HCT116 (cell line): ENCODE data around the gene RREB1. TPM values are rescaled to one million over a fixed set of nuclear protein-coding genes. Genes with fewer than 3 reads are reported as not detected.

Experiments
- ATAC-seq: fragments of 200-7000 bp; cut with Tn5 transposase; 2 replicates; pipeline ENCODE4 v1.9.1; 2020; ENCODE audit warnings: mild to moderate bottlenecking, moderate library complexity
- BruUV-seq: library from RNA; stranded (reverse); fragments of 400-500 nt; replicated peaks from 2 replicates; lab custom pipeline; 2021; lab: Mats Ljungman, UMichigan
- CTCF ChIA-PET: fragments of 300-600 bp; sonication (Branson Sonifier 250); formaldehyde crosslinking; loops from one replicate; lab custom pipeline; 2021; ENCODE audit warnings: antibody characterized with exemption; lab: Charles Lee
- POLR2A ChIA-PET: fragments of 300-600, 350-600 bp; sonication (Branson Sonifier 250); formaldehyde crosslinking; loops from one replicate; lab custom pipeline; 2021; ENCODE audit warnings: antibody characterized with exemption; lab: Charles Lee
- RAD21 ChIA-PET, 2 experiments: fragments of 300-600 bp; sonication (Branson Sonifier 250); formaldehyde crosslinking; loops; one replicate each; lab custom pipeline; 2023; ENCODE audit warnings: low total read pairs in 2 of 2; ENCODE audit not compliant: uncharacterized antibody in 2 of 2, unreplicated experiment in 2 of 2, low non-redundant PET in 1 of 2; lab: Charles Lee
- DNase-seq: peaks from one replicate; pipeline ENCODE4 v3.0.0-alpha.2; 2010; ENCODE audit warnings: low read depth, low spot score
- H2AFZ ChIP-seq: fragments of 200-600 bp; shearing (Covaris generic), sonication (generic); 2 replicates; pipeline ENCODE4 v1.6.1; 2017; ENCODE audit warnings: low read depth, mixed run types, mixed read lengths, antibody characterized with exemption, low read length; ENCODE audit not compliant: poor library complexity, severe bottlenecking
- H3K27ac ChIP-seq: 2 replicates; pipeline ENCODE4 v1.5.1; 2012; ENCODE audit warnings: low read depth, low read length
- H3K27me3 ChIP-seq: fragments of 200-600 bp; sonication (generic); 2 replicates; pipeline ENCODE4 v1.6.1; 2016; ENCODE audit warnings: mixed run types, low read length, mixed read lengths; ENCODE audit not compliant: insufficient read depth
- H3K36me3 ChIP-seq, 2 experiments: fragments of 200-500 bp in 1 of 2; fragments of 200-600 bp in 1 of 2; sonication (Bioruptor generic) in 1 of 2; sonication (generic) in 1 of 2; 2 replicates each; pipeline versions ENCODE4 v1.5.1 to v1.6.1; 2014 to 2016; ENCODE audit warnings: low read length in 2 of 2, inconsistent platforms in 1 of 2, mixed read lengths in 1 of 2, mixed run types in 1 of 2; ENCODE audit not compliant: insufficient read depth in 2 of 2, control insufficient read depth in 1 of 2
- H3K4me1 ChIP-seq, 2 experiments: fragments of 200-600 bp in 1 of 2; sonication (generic) in 1 of 2; 2 replicates each; pipeline versions ENCODE4 v1.5.1 to v1.6.1; 2012 to 2017; ENCODE audit warnings: low read length in 2 of 2, inconsistent platforms in 1 of 2, mild to moderate bottlenecking in 1 of 2, mixed read lengths in 1 of 2, mixed run types in 1 of 2, moderate library complexity in 1 of 2; ENCODE audit not compliant: insufficient read depth in 2 of 2, control insufficient read depth in 1 of 2
- H3K4me2 ChIP-seq: fragments of 200-600 bp; sonication (generic); 2 replicates; pipeline ENCODE4 v1.6.1; 2017; ENCODE audit warnings: mixed run types, low read length, mixed read lengths
- H3K4me3 ChIP-seq, 2 experiments: fragments of 200-600 bp in 1 of 2; sonication (generic) in 1 of 2; replicated peaks in 1 of 2; 2 replicates each; pipeline ENCODE4 v1.5.1; 2011 to 2016; ENCODE audit warnings: low read length in 2 of 2, control low read depth in 1 of 2, low read depth in 1 of 2, mild to moderate bottlenecking in 1 of 2, mixed read lengths in 1 of 2, mixed run types in 1 of 2
- H3K79me2 ChIP-seq: fragments of 200-600 bp; sonication (generic); 2 replicates; pipeline ENCODE4 v1.6.1; 2017; ENCODE audit warnings: mild to moderate bottlenecking, mixed run types, low read length, moderate library complexity, mixed read lengths; ENCODE audit not compliant: insufficient read depth
- H3K9ac ChIP-seq: fragments of 200-600 bp; sonication (generic); 2 replicates; pipeline ENCODE4 v1.6.1; 2016; ENCODE audit warnings: low read length, mixed read lengths
- H3K9me2 ChIP-seq: fragments of 200-600 bp; sonication (generic), shearing (Covaris generic); 2 replicates; pipeline ENCODE4 v1.6.1; 2017; ENCODE audit warnings: mixed run types, mild to moderate bottlenecking, moderate library complexity; ENCODE audit not compliant: insufficient read depth
- H3K9me3 ChIP-seq, 2 experiments: fragments of 200-500 bp in 1 of 2; fragments of 200-600 bp in 1 of 2; sonication (Bioruptor generic) in 1 of 2; sonication (generic) in 1 of 2; 2 replicates each; pipeline ENCODE4 v1.6.1; 2014 to 2017; ENCODE audit warnings: low read length in 2 of 2, mixed read lengths in 2 of 2, inconsistent platforms in 1 of 2, low read depth in 1 of 2, mild to moderate bottlenecking in 1 of 2, mixed run types in 1 of 2, moderate library complexity in 1 of 2; ENCODE audit not compliant: control insufficient read depth in 1 of 2, insufficient read depth in 1 of 2
- H4K20me1 ChIP-seq: fragments of 200-600 bp; sonication (generic), shearing (Covaris generic); 2 replicates; pipeline ENCODE4 v1.6.1; 2017; ENCODE audit warnings: mixed run types, mild to moderate bottlenecking, moderate library complexity; ENCODE audit not compliant: insufficient read depth
- ATF3 ChIP-seq: IDR thresholded peaks from 2 replicates; pipeline ENCODE4 v1.6.1; 2012
- CEBPB ChIP-seq: IDR thresholded peaks from 2 replicates; pipeline ENCODE4 v1.6.1; 2012; ENCODE audit warnings: low read depth
- CTCF ChIP-seq, 3 experiments: fragments of 200-600 bp in 1 of 3; sonication (generic) in 1 of 3; IDR thresholded peaks in 2 of 3; conservative IDR thresholded peaks in 1 of 3; 2 replicates each; pipeline ENCODE4 v1.5.1; 2012 to 2017; ENCODE audit warnings: low read depth in 2 of 3, low read length in 2 of 3, antibody characterized with exemption in 1 of 3, borderline replicate concordance in 1 of 3, control low read depth in 1 of 3, mild to moderate bottlenecking in 1 of 3, mixed read lengths in 1 of 3, mixed run types in 1 of 3, moderate library complexity in 1 of 3; ENCODE audit not compliant: insufficient read depth in 1 of 3
- ELF1 ChIP-seq: IDR thresholded peaks from 2 replicates; pipeline ENCODE4 v1.6.1; 2012; ENCODE audit warnings: low read depth, borderline replicate concordance
- EZH2 ChIP-seq: fragments of 200-600 bp; sonication (generic); IDR thresholded peaks from 2 replicates; pipeline ENCODE4 v1.6.1; 2017; ENCODE audit warnings: antibody characterized with exemption, mixed run types
- EZH2phosphoT487 ChIP-seq: fragments of 200-600 bp; IDR thresholded peaks from 2 replicates; pipeline ENCODE4 v1.6.1; 2018; ENCODE audit warnings: antibody characterized with exemption, borderline replicate concordance
- JUND ChIP-seq: IDR thresholded peaks from 2 replicates; pipeline ENCODE4 v1.6.1; 2012
- MAX ChIP-seq: IDR thresholded peaks from 2 replicates; pipeline ENCODE4 v1.6.1; 2012
- RAD21 ChIP-seq: IDR thresholded peaks from 2 replicates; pipeline ENCODE4 v1.6.1; 2012; ENCODE audit warnings: low read depth, mild to moderate bottlenecking
- TCF7L2 ChIP-seq: IDR thresholded peaks from 2 replicates; pipeline ENCODE4 v1.7.0; 2011; ENCODE audit warnings: borderline replicate concordance, inconsistent platforms; ENCODE audit not compliant: insufficient read depth, insufficient read length; ENCODE audit errors: extremely low read depth
- ZNF274 ChIP-seq: fragments of 200-500 bp; sonication (Bioruptor generic); IDR thresholded peaks from 2 replicates; pipeline ENCODE4 v1.6.1; 2014; ENCODE audit warnings: mild to moderate bottlenecking, low read depth, low read length, inconsistent platforms
- intact Hi-C: fragments of 100-400 bp; cut with micrococcal nuclease; formaldehyde crosslinking; loops from 2 replicates; pipeline ENCODE4 v1.10.0; 2022
- total RNA-seq: library from RNA; stranded (reverse); gene quantifications from one replicate; pipeline ENCODE4 v1.2.1, GENCODE V29; 2021; ENCODE audit not compliant: unreplicated experiment
- TF ChIP-seq, protein P1 (sequence below): IDR thresholded peaks from 2 replicates; pipeline ENCODE4 v1.6.1; 2011; ENCODE audit warnings: mild to moderate bottlenecking, low read length, moderate library complexity; ENCODE audit not compliant: insufficient replicate concordance; ENCODE audit errors: extremely low read depth

The RREB1 gene
- total RNA-seq, 1 experiment from 2014 or later = 47.9 TPM

DNA sequence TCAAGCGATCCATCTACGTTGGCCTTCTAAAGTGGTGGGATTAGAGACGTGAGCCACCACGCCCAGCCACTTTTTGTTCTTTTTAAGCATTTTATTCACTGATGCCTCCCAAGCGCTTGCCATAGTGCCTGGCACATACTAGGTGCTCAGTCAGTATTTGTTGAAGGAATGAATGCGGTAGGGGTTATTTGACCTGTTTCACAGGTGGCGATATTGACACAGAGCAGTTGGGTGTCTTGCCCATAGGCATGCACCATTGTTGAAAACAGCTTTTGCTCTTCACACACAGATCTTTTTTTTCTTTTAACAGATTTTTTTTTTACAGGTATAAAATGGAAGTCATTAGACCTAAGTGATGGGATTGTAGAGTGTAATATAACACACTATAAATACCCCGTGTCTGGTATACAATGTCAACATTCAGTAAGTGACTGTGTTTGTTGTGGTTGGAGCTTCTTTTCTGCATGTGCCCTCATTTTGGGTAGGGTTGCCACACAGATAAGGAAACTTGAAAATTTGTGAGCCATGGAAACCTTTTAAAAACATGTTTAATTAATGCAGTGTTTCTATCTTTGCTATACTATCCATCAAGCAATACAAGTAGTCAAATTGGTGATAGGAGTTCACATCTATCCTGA lies 24.8 kb downstream of the RREB1 start:
- BruUV-seq = no TSS peak
- TF ChIP-seq CTCF (IDR thresholded peaks at IDR 0.05 in 2 of 3, conservative IDR thresholded peaks at IDR 0.05 in 1 of 3; ENCODE audit: borderline replicate concordance in 1 of 3, insufficient read depth in 1 of 3, low read depth in 2 of 3, low read length in 2 of 3) = no peak
- no peak overlapping the region for H3K4me2 ChIP-seq
- ChIA-PET CTCF (interaction anchor here (0.6 kb wide), 1 partner anchor 26 kb away, joined by 4 read pairs; no protein-coding TSS in a partner anchor), RAD21 (no interaction called here), POLR2A (no interaction called here)
- H3K36me3 ChIP-seq = no peaks in the 10 kb centered on the region
- H4K20me1 ChIP-seq = no peaks in the 10 kb centered on the region; the same call in 1 of the 2 replicates
- H3K4me1 ChIP-seq = peaks cover 0 to 29% of the 10 kb centered on the region in 2 experiments; a peak in 2 of 4 replicates
- ATAC-seq (no peak), DNase-seq (no peak)
- no peaks in the 10 kb centered on the region for H3K9me2 ChIP-seq
- no peak overlapping the region for H3K9ac ChIP-seq
- no peak overlapping the region for H2AFZ ChIP-seq
- no peaks in the 10 kb centered on the region for H3K27me3 ChIP-seq
- intact Hi-C loops = no loop called here
- H3K27ac ChIP-seq = no peak overlapping the region
- H3K79me2 ChIP-seq = peaks cover 93% of the 10 kb centered on the region
- H3K9me3 ChIP-seq = no peaks in the 10 kb centered on the region
- H3K4me3 ChIP-seq = no peak overlapping the region

- Histone ChIP-seq H3K9ac (no peak overlapping the region), H3K4me3 (no peak overlapping the region), H3K27me3 (no peaks in the 10 kb centered on the region), H3K9me2 (no peaks in the 10 kb centered on the region), H3K36me3 (no peaks in the 10 kb centered on the region), H3K4me2 (no peak overlapping the region; the same call in 1 of the 2 replicates), H3K27ac (no peak overlapping the region), H4K20me1 (no peaks in the 10 kb centered on the region; the same call in 1 of the 2 replicates), H3K79me2 (peaks cover 90% of the 10 kb centered on the region), H3K4me1 (peaks cover 5 to 40% of the 10 kb centered on the region in 2 experiments; a peak in 3 of 4 replicates), H2AFZ (no peak overlapping the region), H3K9me3 (no peaks in the 10 kb centered on the region)
- ATAC-seq (no peak), DNase-seq (no peak)
- POLR2A ChIA-PET = no interaction called here
- CTCF ChIA-PET = no interaction called here
- no TSS peak for BruUV-seq
- RAD21 ChIA-PET = no interaction called here
- intact Hi-C loops = no loop called here
- TF ChIP-seq JUND = no peak
- TF ChIP-seq ZNF274 = no peak
- TF ChIP-seq EZH2phosphoT487 = no peak
- TF ChIP-seq ATF3 = no peak
- no peak for TF ChIP-seq EZH2
- no peak for TF ChIP-seq TCF7L2
- TF ChIP-seq, protein P1, sequence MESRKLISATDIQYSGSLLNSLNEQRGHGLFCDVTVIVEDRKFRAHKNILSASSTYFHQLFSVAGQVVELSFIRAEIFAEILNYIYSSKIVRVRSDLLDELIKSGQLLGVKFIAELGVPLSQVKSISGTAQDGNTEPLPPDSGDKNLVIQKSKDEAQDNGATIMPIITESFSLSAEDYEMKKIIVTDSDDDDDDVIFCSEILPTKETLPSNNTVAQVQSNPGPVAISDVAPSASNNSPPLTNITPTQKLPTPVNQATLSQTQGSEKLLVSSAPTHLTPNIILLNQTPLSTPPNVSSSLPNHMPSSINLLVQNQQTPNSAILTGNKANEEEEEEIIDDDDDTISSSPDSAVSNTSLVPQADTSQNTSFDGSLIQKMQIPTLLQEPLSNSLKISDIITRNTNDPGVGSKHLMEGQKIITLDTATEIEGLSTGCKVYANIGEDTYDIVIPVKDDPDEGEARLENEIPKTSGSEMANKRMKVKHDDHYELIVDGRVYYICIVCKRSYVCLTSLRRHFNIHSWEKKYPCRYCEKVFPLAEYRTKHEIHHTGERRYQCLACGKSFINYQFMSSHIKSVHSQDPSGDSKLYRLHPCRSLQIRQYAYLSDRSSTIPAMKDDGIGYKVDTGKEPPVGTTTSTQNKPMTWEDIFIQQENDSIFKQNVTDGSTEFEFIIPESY = no peak
- no peak for TF ChIP-seq RAD21
- TF ChIP-seq MAX = no peak
- no peak for TF ChIP-seq ELF1
- TF ChIP-seq CEBPB = no peak
Observed at GRCh38 chr6:7134999-7135745, 27.4 kb downstream of the RREB1 start.
